Measurements from ENCODE around the gene HOXD3.

The HOXD3 gene

GRCh38 chr2:176111309-176111663 lies 45.8 kb upstream of the HOXD3 start:
- no peak for DNase-seq
- peak; percentile 26 to 37 for TF ChIP-seq CTCF (IDR thresholded peaks at IDR 0.05)
- no peaks in the 10 kb centered on the region for H3K36me3 ChIP-seq
- intact Hi-C loops (cut with DNase I; ENCODE audit: low total_unique reads), result loop anchor here (10.0 kb wide), 1 partner anchor 1034 kb away; no protein-coding TSS in a partner anchor
- peaks cover 17 to 99% of the 10 kb centered on the region in 2 donors for H3K27me3 ChIP-seq
- H3K9me3 ChIP-seq, result no peaks in the 10 kb centered on the region
- H3K4me1 ChIP-seq, result peaks cover 0 to 34% (median 28%) of the 10 kb centered on the region in 4 donors
- H3K27ac ChIP-seq, result no peak overlapping the region
- no peak overlapping the region for H3K4me3 ChIP-seq

GRCh38 chr2:176111846-176112374 lies 45.2 kb upstream of the HOXD3 start:
- H3K36me3 ChIP-seq, result no peaks in the 10 kb centered on the region
- H3K4me3 ChIP-seq, result no peak overlapping the region
- no peak for DNase-seq
- TF ChIP-seq CTCF (IDR thresholded peaks at IDR 0.05), result no peak
- peaks cover 0 to 32% (median 25%) of the 10 kb centered on the region in 4 donors for H3K4me1 ChIP-seq
- peaks cover 12 to 99% of the 10 kb centered on the region in 2 donors for H3K27me3 ChIP-seq
- no peaks in the 10 kb centered on the region for H3K9me3 ChIP-seq
- intact Hi-C loops (cut with DNase I; ENCODE audit: low total_unique reads), result loop anchor here (10.0 kb wide), 1 partner anchor 1033 kb away; no protein-coding TSS in a partner anchor
- no peak overlapping the region for H3K27ac ChIP-seq

- Histone ChIP-seq H3K27ac (no peak overlapping the region), H3K36me3 (no peaks in the 10 kb centered on the region)
Measured at GRCh38 chr2:176112375-176113302, 44.5 kb upstream of the HOXD3 start.

GRCh38 chr2:176114120-176114929 lies 42.8 kb upstream of the HOXD3 start:
- Histone ChIP-seq H3K27me3 (peaks cover 10 to 100% of the 10 kb centered on the region in 2 donors), H3K4me1 (peaks cover 0 to 11% (median 7%) of the 10 kb centered on the region in 4 donors), H3K27ac (no peak overlapping the region), H3K36me3 (no peaks in the 10 kb centered on the region), H3K4me3 (no peak overlapping the region), H3K9me3 (no peaks in the 10 kb centered on the region)
- DNase-seq, result no peak
- intact Hi-C loops (cut with DNase I; ENCODE audit: low total_unique reads), result loop anchor here (10.0 kb wide), 1 partner anchor 1030 kb away; no protein-coding TSS in a partner anchor
- no peak for TF ChIP-seq CTCF (IDR thresholded peaks at IDR 0.05)

More at GRCh38 chr2:176112375-176113302, 44.5 kb upstream of the HOXD3 start:
- Histone ChIP-seq H3K9me3 (no peaks in the 10 kb centered on the region), H3K27me3 (peaks cover 12 to 100% of the 10 kb centered on the region in 2 donors), H3K4me3 (no peak overlapping the region), H3K4me1 (peaks cover 0 to 28% (median 20%) of the 10 kb centered on the region in 4 donors)
- TF ChIP-seq CTCF (IDR thresholded peaks at IDR 0.05), result no peak
- intact Hi-C loops (cut with DNase I; ENCODE audit: low total_unique reads), result loop anchor here (10.0 kb wide), 1 partner anchor 1032 kb away; no protein-coding TSS in a partner anchor
- DNase-seq, result no peak

- intact Hi-C loops (cut with DNase I; ENCODE audit: low total_unique reads), result loop anchor here (10.0 kb wide), 1 partner anchor 1030 kb away; no protein-coding TSS in a partner anchor
- Histone ChIP-seq H3K27me3 (peaks cover 10 to 100% of the 10 kb centered on the region in 2 donors), H3K4me3 (no peak overlapping the region), H3K4me1 (peaks cover 0 to 11% (median 7%) of the 10 kb centered on the region in 4 donors), H3K27ac (no peak overlapping the region), H3K36me3 (no peaks in the 10 kb centered on the region), H3K9me3 (no peaks in the 10 kb centered on the region)
- no peak for DNase-seq
- no peak for TF ChIP-seq CTCF (IDR thresholded peaks at IDR 0.05)
Measured at GRCh38 chr2:176114930-176115625, 42.0 kb upstream of the HOXD3 start.
